ENCODE measurements around the gene SLC30A5. TPM values are rescaled to one million over a fixed set of nuclear protein-coding genes. Genes with fewer than 3 reads are reported as not detected.

Gene SLC30A5
- total RNA-seq, 1 experiment from 2014 or later: 50.0 TPM

DNA sequence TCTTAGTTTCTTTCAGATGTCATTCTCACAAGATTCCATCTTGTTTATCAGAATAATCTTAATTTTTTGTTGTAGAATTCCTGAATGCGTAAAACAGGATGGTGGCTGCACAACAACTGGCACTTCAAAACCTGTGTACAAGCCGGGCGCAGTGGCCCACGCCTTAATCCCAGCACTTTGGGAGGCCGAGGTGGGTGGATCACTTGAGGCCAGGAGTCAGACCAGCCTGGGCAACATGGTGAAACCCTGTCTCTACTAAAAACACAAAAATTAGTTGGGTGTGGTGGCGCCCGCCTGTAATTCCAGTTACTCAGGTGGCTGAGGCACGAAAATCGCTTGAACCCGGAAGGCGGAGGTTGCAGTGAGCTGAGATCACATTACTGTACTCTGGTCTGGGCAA, 62.6 kb downstream of the SLC30A5 start:
- no peak overlapping the region for H3K4me3 ChIP-seq (replicated peaks in 1 of 2; ENCODE audit: low read depth in 1 of 2, low read length in 2 of 2)
- ATAC-seq (no peak), DNase-seq (ENCODE audit: low read depth, low spot score) (no peak)
- no peak overlapping the region for H3K4me2 ChIP-seq (ENCODE audit: low read length)
- no peaks in the 10 kb centered on the region for H3K79me2 ChIP-seq (ENCODE audit: insufficient read depth, low read length)
- no peaks in the 10 kb centered on the region for H4K20me1 ChIP-seq (ENCODE audit: insufficient read depth)
- no peak overlapping the region for H2AFZ ChIP-seq (ENCODE audit: low read depth, low read length, poor library complexity, severe bottlenecking)
- no peaks in the 10 kb centered on the region for H3K27me3 ChIP-seq (ENCODE audit: insufficient read depth, low read length)
- CTCF ChIA-PET: no interaction called here
- H3K9me2 ChIP-seq (ENCODE audit: insufficient read depth): no peaks in the 10 kb centered on the region
- H3K9me3 ChIP-seq (ENCODE audit: control insufficient read depth in 1 of 2, insufficient read depth in 1 of 2, low read depth in 1 of 2, low read length in 2 of 2): no peaks in the 10 kb centered on the region
- RAD21 ChIA-PET (ENCODE audit: low non-redundant PET in 1 of 2, low total read pairs in 2 of 2, uncharacterized antibody in 2 of 2, unreplicated experiment in 2 of 2): no interaction called here
- H3K9ac ChIP-seq (ENCODE audit: low read length): no peak overlapping the region
- POLR2A ChIA-PET: interaction anchor here (0.9 kb wide), 1 partner anchor 9 kb away, joined by 4 read pairs; no protein-coding TSS in a partner anchor
- H3K36me3 ChIP-seq (ENCODE audit: control insufficient read depth in 1 of 2, insufficient read depth in 2 of 2, low read length in 2 of 2): no peaks in the 10 kb centered on the region
- no peaks in the 10 kb centered on the region for H3K4me1 ChIP-seq (ENCODE audit: control insufficient read depth in 1 of 2, insufficient read depth in 2 of 2, low read length in 2 of 2)
- TF ChIP-seq, protein P1, sequence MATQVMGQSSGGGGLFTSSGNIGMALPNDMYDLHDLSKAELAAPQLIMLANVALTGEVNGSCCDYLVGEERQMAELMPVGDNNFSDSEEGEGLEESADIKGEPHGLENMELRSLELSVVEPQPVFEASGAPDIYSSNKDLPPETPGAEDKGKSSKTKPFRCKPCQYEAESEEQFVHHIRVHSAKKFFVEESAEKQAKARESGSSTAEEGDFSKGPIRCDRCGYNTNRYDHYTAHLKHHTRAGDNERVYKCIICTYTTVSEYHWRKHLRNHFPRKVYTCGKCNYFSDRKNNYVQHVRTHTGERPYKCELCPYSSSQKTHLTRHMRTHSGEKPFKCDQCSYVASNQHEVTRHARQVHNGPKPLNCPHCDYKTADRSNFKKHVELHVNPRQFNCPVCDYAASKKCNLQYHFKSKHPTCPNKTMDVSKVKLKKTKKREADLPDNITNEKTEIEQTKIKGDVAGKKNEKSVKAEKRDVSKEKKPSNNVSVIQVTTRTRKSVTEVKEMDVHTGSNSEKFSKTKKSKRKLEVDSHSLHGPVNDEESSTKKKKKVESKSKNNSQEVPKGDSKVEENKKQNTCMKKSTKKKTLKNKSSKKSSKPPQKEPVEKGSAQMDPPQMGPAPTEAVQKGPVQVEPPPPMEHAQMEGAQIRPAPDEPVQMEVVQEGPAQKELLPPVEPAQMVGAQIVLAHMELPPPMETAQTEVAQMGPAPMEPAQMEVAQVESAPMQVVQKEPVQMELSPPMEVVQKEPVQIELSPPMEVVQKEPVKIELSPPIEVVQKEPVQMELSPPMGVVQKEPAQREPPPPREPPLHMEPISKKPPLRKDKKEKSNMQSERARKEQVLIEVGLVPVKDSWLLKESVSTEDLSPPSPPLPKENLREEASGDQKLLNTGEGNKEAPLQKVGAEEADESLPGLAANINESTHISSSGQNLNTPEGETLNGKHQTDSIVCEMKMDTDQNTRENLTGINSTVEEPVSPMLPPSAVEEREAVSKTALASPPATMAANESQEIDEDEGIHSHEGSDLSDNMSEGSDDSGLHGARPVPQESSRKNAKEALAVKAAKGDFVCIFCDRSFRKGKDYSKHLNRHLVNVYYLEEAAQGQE (IDR thresholded peaks at IDR 0.05; ENCODE audit: low read depth): no peak
- TF ChIP-seq ELF1 (IDR thresholded peaks at IDR 0.05; ENCODE audit: borderline replicate concordance, low read depth): no peak
- no peak for TF ChIP-seq RAD21 (IDR thresholded peaks at IDR 0.05; ENCODE audit: low read depth)
- TF ChIP-seq CEBPB (IDR thresholded peaks at IDR 0.05; ENCODE audit: low read depth): no peak
- TF ChIP-seq JUND (IDR thresholded peaks at IDR 0.05): no peak
- TF ChIP-seq POLR2AphosphoS5 (IDR thresholded peaks at IDR 0.05; ENCODE audit: low read depth, low read length): no peak
- no peak for TF ChIP-seq EGR1 (IDR thresholded peaks at IDR 0.05; ENCODE audit: low read depth)
- no peak for TF ChIP-seq YY1 (IDR thresholded peaks at IDR 0.05; ENCODE audit: extremely low read depth, insufficient replicate concordance, low read depth, low read length)
- TF ChIP-seq, protein P2, sequence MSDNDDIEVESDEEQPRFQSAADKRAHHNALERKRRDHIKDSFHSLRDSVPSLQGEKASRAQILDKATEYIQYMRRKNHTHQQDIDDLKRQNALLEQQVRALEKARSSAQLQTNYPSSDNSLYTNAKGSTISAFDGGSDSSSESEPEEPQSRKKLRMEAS (IDR thresholded peaks at IDR 0.05): no peak
- no peak for TF ChIP-seq CBX3 (IDR thresholded peaks at IDR 0.05; ENCODE audit: low read depth)
- no peak for TF ChIP-seq ZFX (IDR thresholded peaks at IDR 0.05)
- no peak for TF ChIP-seq EZH2 (IDR thresholded peaks at IDR 0.05)
- TF ChIP-seq SIN3A (IDR thresholded peaks at IDR 0.05; ENCODE audit: low read depth): no peak
- TF ChIP-seq ZNF274 (IDR thresholded peaks at IDR 0.05; ENCODE audit: low read depth, low read length): no peak
- TF ChIP-seq, protein P3, sequence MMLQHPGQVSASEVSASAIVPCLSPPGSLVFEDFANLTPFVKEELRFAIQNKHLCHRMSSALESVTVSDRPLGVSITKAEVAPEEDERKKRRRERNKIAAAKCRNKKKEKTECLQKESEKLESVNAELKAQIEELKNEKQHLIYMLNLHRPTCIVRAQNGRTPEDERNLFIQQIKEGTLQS (IDR thresholded peaks at IDR 0.05): no peak
- TF ChIP-seq SP1 (IDR thresholded peaks at IDR 0.05; ENCODE audit: low read depth): no peak
- TF ChIP-seq POLR2A (IDR thresholded peaks at IDR 0.05; ENCODE audit: borderline replicate concordance, extremely low read depth, insufficient read depth, insufficient read length): no peak
- no peak for TF ChIP-seq SRF (IDR thresholded peaks at IDR 0.05; ENCODE audit: low read depth)
- no TSS peak for BruUV-seq (replicated peaks)
- intact Hi-C loops (cut with micrococcal nuclease): no loop called here
- H3K27ac ChIP-seq (ENCODE audit: low read depth, low read length): no peak overlapping the region
